GM19043 (cell line): Measurements from ENCODE around the gene ASH1L.
"Not testable (repeated sequence)": the region's sequence is repeated elsewhere in the genome, so short reads cannot be mapped to it uniquely, and the experiment has no call there.

ENCODE experiments used
- ATAC-seq: cut with Tn5 transposase; IDR thresholded peaks from one replicate; pipeline ENCODE4 v1.9.1; 2021; ENCODE audit warnings: low read depth; ENCODE audit not compliant: unreplicated experiment

ASH1L gene, protein sequence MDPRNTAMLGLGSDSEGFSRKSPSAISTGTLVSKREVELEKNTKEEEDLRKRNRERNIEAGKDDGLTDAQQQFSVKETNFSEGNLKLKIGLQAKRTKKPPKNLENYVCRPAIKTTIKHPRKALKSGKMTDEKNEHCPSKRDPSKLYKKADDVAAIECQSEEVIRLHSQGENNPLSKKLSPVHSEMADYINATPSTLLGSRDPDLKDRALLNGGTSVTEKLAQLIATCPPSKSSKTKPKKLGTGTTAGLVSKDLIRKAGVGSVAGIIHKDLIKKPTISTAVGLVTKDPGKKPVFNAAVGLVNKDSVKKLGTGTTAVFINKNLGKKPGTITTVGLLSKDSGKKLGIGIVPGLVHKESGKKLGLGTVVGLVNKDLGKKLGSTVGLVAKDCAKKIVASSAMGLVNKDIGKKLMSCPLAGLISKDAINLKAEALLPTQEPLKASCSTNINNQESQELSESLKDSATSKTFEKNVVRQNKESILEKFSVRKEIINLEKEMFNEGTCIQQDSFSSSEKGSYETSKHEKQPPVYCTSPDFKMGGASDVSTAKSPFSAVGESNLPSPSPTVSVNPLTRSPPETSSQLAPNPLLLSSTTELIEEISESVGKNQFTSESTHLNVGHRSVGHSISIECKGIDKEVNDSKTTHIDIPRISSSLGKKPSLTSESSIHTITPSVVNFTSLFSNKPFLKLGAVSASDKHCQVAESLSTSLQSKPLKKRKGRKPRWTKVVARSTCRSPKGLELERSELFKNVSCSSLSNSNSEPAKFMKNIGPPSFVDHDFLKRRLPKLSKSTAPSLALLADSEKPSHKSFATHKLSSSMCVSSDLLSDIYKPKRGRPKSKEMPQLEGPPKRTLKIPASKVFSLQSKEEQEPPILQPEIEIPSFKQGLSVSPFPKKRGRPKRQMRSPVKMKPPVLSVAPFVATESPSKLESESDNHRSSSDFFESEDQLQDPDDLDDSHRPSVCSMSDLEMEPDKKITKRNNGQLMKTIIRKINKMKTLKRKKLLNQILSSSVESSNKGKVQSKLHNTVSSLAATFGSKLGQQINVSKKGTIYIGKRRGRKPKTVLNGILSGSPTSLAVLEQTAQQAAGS (N-terminal part only)

DNA sequence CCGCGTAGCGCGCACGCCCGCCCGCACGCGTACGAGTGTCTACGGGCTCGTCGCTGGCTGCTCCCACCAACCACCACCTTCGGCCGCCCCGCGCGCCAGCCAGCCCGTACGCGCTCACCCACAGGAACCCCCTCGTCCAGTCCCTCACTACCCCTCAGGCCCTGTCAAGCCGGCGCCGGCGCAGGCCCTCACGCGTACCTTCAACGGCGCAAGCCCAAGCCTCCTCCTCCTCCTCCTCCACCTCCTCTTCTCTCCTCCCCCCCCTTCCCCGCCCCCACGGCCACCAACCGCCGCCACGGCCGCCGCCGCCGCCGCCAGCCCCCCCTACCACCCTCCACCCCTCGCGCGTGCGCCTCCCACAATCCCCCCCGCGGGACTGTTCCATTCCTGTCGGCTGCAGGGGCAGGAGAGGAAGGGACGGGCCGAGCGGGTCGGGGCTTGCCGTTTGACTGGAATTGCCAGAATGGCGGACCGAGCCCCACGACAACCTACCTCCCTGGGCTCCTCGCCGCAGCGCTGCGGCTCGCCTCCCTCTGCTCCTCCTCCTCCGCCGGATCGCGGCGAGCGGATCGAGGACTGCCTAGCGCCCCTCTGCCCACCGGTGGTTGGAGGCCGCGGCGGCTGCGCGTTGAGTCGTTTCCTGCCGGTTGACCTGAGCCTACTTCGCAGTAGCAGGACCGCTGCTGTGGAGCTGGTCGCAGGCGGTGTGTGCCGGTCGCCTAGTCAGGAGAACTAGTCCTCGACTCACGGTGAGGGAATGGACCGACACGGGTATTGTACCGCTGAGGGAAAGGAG lies at the start of gene ASH1L:
ASH1L (minus strand) TSS at position 223 of the 796 bp plus-strand sequence. CDS start 41,284 bp downstream, outside the sequence.
- ATAC-seq, result peak; percentile 62

DNA sequence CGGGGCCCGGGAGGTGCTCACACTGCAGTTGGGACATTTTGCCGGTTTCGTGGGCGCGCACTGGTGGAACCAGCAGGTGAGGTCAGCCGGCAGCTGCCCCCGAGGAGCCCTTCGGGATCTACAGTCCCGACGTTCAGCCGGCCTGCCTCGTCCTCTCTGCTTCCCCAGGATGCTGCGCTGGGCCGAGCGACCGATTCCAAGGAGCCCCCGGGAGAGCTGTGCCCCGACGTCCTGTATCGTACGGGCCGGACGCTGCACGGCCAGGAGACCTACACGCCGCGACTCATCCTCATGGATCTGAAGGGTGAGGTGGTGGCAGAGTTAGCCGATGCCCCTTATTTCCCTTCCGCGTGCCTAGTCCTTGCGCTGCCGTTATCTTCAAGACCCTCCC lies 47.6 kb upstream of the ASH1L start:
- not testable (repeated sequence) for ATAC-seq

DNA sequence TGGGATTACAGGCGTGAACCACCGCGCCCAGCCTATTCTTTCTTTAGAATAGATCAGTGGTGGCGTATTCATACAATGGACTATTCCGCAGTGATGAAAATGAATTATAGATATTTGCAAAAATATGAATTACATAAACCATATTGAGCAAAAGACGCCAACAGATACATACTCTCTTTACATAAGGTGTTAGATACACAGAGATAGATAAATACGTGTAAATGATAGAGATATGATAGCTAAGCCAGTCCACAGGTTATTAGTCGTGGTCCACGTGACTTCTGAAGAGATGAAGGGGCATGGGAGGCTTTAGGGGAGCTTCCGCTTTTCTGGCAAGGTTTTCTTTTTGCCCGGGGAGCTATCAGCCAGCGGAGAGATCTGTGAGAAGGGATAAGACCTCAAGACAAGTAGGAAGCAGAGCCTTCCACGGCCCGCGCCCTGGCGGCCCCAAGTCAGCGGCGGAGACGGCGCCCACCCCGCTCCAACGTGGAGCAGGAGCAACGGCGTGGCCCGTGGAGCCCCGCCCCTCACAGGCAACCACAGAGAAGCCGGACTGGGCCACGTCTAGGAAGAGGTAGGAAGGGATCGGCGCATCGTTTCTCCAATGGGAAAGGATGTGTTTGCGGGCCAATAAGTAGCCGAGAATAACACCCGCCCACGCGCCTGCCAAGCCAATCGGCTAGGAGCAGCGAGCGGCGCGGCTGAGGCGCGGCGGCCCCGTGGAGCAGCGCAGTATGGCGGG lies 47.1 kb upstream of the ASH1L start, which contains the start of gene MSTO1:
MSTO1 (plus strand) TSS at position 704 of the 742 bp plus-strand sequence; CDS start at position 735, 31 bp downstream.
- ATAC-seq, result peak; percentile 88

DNA sequence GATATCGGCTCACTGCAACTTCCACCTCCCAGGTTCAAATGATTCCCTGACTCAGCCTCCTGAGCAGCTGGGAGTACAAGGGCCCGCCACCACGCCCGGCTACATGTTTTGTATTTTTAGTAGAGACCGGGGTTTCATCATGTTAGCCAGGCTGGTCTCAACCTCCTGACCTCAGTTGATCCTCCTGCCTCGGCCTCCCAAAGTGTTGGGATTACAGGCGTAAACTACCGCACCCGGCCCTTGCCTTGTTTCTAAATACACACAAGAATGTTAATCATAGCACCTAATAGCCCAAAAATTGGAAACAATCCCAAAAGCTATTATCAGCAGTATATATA lies 46.3 kb upstream of the ASH1L start:
- ATAC-seq, result no peak

DNA sequence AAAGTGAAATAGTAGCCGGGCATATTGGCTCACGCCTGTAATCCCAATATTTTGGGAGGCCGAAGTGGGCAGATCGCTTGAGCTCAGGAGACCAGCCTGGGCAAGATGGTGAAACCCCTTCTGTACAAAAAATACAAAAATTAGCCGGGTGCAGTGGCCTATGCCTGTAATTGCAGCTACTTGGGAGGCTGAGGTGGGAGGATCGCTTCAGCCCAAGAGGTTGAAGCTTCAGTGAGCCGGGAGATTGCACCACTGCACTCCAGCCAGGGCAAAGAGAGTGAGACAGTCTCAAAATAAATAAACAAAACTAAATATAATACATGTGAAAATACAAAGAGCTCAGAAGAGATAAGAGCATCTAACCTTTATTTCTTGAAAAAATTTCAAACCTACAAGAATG lies 45.1 kb upstream of the ASH1L start:
- ATAC-seq, result no peak

DNA sequence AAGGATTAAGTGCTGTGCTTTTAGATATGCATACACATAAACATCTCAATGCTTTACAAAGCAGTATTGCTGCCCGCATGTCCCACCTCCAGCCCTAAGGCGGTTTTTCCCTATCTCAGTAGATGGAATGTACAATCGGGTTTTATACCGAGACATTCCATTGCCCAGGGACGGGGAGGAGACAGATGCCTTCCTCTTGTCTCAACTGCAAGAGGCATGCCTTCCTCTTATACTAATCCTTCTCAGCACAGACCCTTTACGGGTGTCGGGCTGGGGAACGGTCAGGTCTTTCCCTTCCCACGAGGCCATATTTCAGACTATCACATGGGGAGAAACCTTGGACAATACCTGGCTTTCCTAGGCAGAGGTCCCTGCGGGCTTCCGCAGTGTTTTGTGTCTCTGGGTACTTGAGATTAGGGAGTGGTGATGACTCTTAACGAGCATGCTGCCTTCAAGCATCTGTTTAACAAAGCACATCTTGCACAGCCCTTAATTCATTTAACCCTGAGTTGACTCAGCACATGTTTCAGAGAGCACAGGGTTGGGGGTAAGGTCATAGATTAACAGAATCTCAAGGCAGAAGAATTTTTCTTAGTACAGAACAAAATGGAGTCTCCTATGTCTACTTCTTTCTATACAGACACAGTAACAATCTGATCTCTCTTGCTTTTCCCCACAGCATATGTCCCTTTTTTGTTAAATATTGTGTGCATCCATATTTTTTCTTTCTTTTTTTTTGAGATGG lies 37.4 kb upstream of the ASH1L start:
- not testable (repeated sequence) for ATAC-seq

DNA sequence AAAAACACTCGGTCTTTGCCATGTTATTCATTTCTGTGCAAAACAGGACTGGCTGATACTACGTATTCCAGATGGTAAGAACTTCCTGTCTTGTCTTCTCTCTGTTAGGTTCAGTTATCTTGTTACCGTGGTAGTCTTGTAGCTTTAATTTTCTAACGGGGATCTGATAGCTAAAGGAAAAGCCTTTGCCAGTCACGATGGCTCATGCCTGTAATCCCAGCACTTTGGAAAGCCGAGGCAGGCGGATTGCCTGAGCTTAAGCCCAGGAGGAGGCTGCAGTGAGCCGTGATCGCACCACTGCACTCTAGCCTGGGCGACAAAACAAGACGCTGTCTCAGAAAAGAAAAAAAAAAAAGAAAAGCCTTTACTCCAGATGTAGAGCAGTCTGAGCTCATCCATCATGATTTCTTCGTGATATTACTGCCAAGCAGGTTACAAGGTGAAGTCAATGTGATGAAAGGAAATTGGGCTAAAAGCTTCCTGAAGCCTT lies 36.3 kb upstream of the ASH1L start:
- ATAC-seq, result no peak

DNA sequence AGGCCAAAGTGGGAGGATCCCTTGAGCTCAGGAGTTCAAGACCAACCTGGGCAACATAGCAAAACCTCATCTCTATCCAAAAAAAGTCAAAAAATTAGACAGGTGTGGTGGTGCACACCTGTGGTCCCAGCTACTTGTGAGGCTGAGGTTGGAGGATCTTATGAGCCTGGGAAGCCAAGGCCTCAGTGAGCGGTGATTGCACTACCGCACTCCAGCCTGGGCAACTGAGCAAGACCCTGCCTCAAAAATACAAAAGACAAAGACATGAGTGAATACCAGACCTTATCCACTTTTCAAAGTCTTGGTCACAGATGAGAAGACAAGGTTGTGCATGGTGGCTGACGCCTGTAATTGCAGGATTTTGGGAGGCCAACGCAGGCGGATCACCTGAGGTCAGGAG lies 34.3 kb upstream of the ASH1L start:
- ATAC-seq, result no peak

DNA sequence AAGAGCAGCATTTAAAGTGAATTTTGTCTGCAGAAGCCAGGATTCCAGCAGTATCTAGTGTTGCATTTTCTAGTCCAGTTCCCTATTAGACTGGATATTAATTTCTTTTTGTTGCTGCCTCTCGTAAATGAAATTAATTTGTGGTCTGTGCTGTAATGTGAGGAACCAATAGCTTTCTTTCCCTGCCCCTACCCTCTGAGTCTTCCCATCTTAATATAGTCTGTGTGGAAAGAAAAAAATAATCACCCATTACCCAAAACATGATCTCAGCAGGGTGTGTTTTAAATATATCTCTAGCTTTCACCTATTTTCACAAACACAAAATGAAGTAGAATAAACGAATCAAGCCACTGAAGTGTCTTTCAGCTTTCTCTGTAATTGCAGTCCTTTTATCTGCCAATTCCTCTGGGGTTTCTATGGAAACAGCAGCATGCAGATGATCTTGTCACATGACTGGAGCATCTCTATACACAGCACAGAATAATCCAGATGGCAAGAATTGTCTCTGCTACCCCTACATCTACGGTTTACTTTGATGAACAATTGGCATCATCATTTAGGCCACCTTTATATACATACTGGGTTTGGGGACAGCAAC lies 33.4 kb upstream of the ASH1L start:
- not testable (repeated sequence) for ATAC-seq

DNA sequence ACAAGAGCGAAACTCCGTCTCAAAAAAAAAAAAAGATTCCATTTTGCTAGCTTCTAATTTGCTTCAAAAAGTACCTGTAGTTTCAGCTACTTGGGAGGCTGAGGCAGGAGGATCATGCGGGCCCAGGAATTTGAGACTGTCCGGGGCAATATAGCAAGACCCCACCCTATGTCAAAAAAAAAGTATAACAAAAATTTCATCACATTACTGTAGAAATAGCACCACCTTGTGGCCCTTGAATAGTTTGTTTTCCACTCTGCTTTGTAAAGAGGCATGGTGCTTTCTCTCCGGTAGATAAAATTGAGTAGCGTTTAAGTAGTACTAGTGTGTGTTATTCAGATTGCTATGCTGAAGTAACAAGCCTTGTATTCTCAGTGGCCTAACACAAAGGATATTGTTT lies 29.2 kb upstream of the ASH1L start:
- ATAC-seq, result no peak

DNA sequence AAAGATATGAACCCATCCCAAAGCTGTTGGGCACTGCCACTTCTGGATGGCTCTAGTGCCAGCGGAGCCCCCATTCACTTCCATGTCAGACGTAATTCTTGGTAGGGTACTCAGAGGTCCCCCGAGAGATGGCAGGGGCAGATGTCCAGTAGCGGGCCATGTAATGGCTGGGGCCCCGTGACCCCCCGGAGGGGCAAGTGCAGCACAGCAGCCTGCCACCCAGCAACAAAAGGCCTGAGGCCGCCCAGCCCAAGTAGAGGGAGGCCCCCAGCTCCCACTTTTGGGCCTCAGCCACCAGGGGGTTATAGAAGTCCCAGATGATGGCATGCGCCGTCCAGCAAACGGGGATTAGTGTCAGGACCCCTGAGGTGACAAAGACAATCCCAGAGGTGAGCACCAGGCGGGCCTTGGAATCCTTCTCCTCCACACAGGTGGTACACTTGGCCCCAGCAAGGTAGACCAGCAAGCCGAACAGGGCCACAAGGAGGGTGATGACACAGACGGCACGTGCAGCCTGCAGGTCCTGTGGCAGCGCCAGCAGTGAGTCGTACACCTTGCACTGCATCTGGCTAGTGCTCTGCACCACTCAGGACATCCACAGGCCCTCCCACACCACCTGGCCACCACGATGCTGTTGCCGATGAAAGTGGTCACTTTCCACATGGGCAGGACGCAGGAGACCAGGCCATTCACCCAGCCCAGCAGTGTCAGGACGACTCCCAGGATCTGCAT lies 28.1 kb upstream of the ASH1L start:
- ATAC-seq, result not testable (repeated sequence)

DNA sequence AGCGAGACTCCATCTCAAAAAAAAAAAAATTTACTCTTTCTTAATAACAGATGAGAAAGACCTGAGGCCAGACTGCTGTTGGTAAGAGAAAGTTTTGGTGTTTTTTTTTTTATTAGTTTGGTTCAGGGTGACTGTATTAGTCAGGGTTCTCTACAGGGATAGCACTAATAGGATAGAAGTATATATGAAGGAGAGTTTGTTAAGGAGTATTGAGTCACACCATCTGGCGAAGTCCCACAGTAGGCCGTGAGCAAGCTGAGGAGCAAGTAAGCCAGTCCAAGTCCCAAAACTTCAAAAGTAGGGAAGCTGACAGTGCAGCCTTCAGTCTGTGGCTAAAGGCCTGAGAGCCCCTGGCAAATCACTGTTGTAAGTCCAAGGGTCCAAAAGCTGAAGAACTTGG lies 26.7 kb upstream of the ASH1L start:
- ATAC-seq, result not testable (repeated sequence)

DNA sequence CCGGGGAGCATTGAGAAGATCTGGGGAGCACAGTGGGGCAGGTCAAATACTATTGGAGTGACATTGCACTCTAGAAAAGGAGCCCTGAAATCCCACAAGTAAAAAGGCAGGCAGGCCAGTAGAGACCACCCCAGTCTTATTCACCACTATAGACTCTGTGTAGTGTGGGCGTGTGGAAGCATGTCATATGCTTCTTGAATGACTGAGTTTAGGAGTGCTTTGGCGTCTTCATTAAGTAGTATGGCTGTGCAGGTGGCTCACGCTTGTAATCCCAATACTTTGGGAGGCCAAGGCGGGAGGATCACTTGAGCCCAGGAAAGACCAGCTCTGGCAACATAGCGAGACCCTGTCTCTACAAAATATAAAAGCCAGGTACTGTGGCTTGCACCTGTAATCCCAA lies 21.2 kb upstream of the ASH1L start:
- not testable (repeated sequence) for ATAC-seq

DNA sequence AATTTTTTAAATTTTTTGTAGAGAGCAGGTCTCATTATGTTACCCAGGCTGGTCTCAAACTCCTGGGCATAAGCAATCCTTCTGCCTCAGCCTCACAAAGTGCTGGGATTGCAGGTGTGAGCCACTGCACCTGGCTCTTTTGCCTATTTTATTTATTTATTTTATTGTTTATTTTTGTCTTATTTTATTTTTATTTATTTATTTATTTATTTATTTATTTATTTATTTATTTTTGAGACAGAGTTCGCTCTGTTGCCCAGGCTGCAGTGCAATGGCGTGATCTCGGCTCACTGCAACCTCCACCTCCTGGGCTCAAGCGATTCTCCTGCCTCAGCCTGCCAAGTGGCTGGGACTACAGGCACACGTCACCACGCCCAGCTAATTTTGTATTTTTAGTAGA lies 13.0 kb upstream of the ASH1L start:
- not testable (repeated sequence) for ATAC-seq

DNA sequence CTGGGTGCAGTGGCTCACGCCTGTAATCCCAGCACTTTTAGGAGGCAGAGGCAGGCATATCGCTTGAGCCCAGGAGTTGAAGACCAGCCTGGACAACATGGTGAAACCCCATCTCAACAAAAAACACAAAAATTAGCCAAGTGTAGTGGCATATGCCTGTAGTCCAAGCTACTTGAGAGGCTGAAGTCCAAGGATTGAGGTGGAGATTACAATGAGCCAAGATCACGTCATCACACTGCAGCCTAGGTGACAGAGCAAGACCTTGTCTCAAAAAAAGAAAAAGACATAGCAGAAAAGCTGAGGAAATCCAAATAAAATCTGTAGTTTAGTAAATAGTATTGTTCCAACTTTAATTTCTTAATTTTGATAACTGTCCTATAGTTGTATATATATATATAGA lies 11.5 kb upstream of the ASH1L start:
- ATAC-seq, result no peak

DNA sequence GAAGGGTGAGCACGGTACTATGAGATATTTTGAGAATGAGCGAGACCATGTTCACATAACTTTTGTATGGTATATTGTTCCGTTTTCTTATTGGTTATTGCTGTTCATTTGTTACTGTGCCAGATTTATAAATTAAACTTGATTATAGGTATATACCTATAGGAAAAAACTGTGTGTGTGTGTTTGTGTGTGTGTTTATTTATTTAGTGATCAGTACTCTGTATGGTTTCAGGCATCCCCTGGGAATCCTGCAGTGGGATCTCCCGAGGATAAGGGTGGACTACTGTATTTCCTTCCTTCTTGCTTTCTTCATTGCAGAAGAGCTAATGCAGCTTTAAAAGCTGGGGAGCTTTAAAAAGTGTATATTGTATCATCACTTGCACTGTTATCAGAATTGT lies 8.0 kb upstream of the ASH1L start:
- no peak for ATAC-seq

DNA sequence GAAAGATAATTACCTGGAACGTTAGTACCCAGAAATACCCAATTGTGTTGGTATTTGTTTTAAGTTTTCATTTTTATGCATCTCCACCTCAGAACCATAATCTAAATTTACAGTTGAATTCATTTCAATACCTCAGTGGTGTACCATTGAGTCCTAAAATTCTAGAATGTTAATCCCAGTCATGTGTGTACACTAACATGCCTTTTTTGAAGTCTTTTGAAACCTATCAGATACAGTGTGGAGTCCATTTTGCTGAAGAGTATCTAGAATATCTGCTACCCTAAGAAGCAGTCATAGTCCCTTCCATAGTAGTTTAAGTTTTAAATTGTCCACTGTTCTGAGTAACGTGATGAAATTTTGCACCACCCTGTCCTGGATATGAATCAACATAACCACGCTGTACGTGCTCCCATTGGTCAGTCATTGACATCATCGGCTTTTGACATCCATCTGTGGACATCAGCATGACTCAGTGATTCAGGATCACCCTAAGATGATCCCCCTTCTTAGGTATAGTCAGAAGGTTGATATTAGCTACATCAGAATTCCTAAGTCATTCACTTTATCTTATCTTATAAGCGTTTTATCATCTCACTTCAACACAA lies 7.5 kb upstream of the ASH1L start:
- ATAC-seq, result no peak
